Stimulated activated CD4-positive, alpha-beta T cell treated with anti-CD3 and anti-CD28 coated beads, TNF-alpha, amount 100 ng/mL, for 24 hours (primary cell): ENCODE measurements around the gene RIMS3.

ENCODE experiments used
- DNase-seq, 3 experiments: peaks; one replicate each; pipeline ENCODE4 v3.0.0-alpha.2; 2020; ENCODE audit warnings: low read depth in 3 of 3

Gene RIMS3

DNA sequence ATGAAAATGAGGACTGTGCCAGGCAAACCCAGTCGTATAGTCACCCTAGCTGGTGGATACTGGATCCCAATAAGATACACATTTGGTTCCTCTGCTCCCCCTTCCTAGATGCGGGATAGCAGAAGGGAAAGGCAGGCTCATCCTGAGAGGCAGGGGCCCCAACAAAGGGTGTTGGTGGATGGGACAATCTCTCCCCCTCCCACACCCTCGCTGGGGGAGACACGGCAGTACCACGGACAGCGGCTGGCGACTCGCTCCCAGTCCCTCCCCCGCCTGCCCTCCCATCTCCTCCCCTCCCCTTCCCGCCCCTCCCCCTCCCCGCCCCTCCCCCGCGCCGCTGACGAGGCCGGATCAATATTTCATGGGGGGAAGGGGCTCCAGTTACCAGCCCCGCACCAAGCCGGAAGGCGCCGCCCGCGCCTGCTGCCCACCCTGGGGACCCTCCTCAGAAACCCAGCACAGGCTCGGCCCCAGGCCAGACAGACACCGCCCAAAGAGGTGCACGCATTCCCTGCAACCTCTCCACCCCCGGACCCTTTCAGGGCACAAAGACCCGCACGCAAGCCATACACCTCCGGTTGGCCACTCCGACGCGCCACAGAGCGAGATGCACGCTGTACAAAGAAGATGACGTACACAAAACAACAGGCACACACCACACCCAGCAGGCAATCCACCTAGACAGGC is 11.5 kb downstream of the RIMS3 start:
- DNase-seq, result no peak

DNA sequence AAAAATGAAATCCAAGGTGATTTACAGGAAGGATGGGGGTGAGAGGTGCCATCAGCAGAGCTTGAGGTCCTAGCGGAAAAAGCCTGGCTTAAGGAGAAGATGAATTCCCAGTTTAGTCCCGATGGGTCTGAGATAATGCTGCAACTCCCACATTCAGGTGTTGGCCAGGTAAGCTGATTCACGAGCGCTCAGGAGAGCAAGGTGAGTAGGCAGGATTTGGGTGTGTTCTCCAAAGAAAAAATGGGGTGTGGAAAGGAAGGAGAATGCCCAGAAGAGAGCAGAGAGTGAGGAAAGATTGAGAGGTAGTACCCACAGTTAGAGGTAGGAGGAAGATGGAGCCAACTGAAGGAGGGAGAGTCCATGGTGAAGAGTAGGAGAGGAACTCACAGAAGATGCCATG is 12.5 kb downstream of the RIMS3 start:
- no peak for DNase-seq

DNA sequence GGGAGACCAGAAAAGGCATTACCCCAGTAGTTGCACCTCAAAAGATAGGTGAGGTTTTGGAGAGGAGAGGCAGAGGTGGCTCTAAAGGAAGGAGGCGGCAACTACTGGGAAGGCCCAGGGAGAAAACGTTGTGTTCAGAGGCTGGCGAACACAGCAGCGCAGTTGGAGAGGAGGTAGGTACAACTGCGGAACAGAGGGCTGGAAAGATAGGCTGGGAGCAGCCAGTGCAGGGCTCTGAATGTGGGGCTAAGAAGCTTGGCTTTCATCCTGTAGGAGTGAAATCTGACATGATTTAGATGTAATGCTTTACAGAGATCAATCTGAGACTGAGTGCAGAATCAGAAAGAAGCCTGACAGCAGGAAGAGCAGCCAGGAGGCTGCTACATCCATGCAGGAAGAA is 13.0 kb downstream of the RIMS3 start:
- DNase-seq, result no peak

DNA sequence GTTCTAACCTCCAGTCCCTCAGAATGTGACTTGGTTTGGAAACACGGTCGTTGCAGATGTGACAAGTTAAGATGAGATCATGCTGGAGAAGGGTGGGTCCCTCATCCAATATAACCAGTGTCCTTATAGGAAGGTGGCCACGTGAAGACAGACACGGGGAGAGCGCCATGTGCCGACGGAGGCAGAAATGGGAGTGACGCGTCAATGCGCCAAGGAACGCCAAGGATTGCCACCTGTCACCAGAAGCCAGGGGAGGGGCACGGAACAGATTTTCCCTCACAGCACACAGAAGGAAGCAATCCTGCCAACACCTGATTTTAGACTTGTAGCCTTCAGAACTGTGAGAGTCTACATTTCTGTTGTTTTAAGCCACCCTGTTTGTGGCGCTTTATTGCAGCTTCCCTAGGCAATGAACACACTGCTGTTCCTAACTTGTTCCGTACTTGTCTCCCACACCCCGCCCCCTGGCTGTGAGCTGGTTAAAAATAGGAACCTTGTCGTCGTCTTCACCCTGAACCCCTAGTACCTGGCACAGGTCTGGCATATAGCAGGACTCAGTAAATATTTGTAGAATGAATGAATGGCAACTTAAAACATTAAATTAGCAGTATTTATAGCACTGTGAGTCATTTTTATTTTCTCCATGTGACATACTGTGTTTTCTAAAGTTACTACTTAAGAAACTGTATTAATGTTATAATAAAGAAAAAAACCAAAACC is 14.2 kb downstream of the RIMS3 start:
- DNase-seq, result no peak

GRCh38 chr1:40650075-40650474 is 15.4 kb downstream of the RIMS3 start:
- DNase-seq, result no peak

DNA sequence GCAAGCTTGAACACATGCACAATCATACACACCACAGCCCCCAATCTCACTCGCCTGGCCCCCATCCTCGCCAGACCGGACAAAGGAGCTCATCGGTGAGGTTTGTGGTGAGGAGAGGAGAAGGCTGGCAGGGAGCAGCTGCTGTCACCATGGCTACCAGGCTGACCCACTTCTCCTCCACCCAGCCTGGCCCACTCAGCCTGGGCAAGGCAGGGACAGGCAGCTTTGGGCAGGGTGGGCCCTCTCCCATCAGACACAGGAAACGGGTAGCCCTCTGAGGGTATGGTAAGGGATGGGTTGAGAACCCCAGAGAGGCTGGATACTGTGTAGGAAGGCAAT is 15.9 kb downstream of the RIMS3 start:
- DNase-seq, result no peak

- DNase-seq, result no peak
Measured at GRCh38 chr1:40648928-40649591, 16.4 kb downstream of the RIMS3 start.

DNA sequence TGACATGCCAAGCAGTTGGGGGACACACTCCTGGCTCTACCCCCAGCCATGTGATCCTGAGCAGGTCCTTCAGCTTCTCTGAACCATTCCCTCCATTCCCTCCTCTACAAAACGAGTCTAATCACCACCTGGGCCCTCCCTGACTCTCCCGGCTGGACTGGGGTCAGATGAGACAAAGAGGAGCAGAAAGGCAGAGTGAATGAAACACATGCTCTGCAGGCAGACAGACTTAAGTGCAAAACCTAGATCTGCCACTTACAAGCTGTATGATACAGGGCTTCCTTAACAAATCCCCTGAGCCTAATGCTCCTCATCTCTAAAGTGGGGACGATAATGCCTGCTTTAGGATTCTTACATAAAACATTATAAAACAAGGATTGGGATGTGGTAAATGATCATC is 17.3 kb downstream of the RIMS3 start:
- DNase-seq, result no peak

DNA sequence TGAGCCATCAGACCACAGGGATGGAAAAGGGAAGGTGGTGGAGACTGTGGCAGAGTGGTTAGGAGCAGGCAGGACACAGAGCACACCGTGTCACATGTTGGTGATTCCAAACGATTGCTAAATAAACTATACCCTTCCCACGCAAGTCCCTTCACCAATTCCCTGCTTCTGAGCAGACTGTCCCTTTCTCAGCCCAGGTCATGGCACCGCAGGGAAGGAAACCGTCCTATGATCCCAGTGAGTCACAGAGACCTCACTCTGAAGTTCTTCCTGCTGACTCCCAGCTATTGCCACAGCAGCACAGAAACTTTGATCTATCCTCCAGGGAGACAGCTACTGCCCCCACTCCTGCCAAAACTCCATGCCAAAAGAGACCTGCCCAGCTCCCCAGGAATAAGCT is 19.2 kb downstream of the RIMS3 start:
- no peak for DNase-seq

GRCh38 chr1:40645118-40645680 is 20.3 kb downstream of the RIMS3 start:
- no peak for DNase-seq

- DNase-seq, result no peak
Measured at GRCh38 chr1:40641601-40642242, 23.8 kb downstream of the RIMS3 start.

DNA sequence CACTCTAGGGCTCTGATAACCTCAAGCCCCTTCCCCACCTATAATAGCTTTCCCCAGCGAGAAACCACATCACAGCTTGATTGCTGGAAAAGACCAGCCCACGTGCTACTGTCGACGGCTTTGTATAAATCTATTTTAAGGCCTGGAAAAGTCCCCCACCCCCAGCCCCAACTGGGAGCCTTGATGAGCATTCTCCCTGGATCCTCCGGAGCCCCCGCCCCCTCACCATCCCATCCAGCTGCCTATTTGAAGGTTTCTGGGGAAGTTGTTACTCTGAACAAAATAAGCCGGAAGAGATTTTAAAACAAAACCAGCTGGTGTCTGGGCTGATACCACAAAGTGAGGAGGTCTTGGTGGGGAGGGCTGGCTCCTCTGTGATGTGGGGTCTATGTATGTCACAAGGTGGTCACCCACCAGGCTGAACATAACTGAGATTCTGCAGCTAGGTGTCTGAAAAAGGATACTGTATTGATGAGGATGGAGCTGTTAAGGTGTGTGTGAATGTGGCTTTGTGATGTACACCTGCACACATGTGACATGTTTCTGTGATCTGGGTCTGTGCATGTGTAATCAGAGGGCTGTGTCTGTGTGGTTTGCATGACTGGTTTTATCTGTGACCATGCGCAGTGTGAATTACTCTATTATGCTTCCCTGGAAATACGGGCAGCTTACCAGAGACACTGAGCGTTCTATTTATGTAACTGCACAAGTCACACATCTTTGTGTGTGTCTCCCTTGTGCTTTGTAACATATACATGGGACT is 25.0 kb downstream of the RIMS3 start:
- DNase-seq, result no peak

- DNase-seq, result no peak
Measured at GRCh38 chr1:40638097-40639036, 27.1 kb downstream of the RIMS3 start.

GRCh38 chr1:40637470-40638007 is 27.9 kb downstream of the RIMS3 start:
- DNase-seq, result no peak

DNA sequence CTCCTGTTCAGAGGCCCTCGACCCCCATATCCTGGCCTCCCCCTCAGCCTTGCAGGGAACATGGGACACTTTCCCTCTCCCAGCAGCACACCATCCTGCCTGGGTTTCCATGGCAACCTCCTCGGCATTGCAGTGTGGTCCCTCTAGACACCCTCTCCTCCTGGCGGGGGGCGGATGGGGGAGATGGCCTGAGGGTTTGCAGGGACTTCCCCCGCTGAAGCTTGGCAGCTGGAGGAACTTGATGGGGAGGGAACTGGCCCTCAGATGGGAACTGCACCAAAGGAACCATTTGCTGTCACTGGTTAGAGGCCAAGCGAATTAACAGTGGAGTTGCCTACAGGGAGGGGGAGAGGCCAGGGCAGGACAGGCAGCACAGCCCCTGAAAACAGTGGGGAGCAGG is 28.7 kb downstream of the RIMS3 start:
- no peak for DNase-seq

GRCh38 chr1:40635763-40636500 is 29.6 kb downstream of the RIMS3 start:
- DNase-seq, result no peak

GRCh38 chr1:40634901-40635655 is 30.4 kb downstream of the RIMS3 start:
- DNase-seq, result no peak

DNA sequence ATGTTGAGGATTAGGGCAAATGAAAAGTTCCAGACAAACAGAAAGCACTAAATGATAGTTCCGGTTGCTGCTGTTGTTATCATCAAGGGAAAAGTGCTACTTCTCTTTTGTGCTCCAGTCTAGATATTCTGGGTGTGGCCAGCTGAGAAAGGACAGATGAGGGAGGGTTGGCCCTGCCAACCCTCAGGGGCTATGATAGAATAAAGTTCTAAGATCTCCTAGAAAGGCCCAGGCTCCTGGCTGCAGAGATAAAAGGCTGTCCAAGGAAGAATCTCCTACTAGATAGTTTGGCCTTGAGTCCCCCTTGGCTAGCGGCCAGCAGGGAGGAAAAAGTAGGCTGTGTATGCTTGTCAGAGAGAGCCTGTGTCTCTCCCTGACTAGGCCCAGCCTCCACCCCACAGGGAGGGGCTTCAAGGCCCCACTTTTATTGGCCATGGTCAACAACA is 31.5 kb downstream of the RIMS3 start:
- no peak for DNase-seq

GRCh38 chr1:40633523-40633922 is 32.0 kb downstream of the RIMS3 start:
- no peak for DNase-seq
